DMS79 (cell line): ENCODE measurements around the gene ANO3.
"Not testable (repeated sequence)": the region's sequence is repeated elsewhere in the genome, so short reads cannot be mapped to it uniquely, and the experiment has no call there.

Source experiments
- DNase-seq: peaks from one replicate; lab custom pipeline; 2025; lab: John Stamatoyannopoulos, UW

The ANO3 gene

DNA sequence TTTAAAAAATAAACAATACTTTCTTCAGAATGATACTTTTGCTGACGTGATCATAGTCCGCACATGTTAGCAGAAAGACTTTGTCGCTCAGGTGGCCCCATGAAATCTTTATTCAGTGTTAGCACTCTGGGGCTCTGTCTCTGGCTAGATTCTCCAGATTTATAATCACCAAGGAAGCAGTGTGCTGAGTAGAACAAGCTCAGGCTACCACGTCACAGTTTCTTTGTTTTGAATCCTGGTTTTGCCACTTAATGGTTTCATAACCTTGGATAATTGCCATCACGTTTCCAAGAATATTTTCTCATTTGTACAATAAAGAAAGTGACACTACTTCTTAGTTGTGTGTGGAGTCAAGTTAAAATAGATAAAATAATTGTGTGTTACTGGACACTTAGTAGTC, 244.0 kb downstream of the ANO3 start:
- DNase-seq, result no peak

DNA sequence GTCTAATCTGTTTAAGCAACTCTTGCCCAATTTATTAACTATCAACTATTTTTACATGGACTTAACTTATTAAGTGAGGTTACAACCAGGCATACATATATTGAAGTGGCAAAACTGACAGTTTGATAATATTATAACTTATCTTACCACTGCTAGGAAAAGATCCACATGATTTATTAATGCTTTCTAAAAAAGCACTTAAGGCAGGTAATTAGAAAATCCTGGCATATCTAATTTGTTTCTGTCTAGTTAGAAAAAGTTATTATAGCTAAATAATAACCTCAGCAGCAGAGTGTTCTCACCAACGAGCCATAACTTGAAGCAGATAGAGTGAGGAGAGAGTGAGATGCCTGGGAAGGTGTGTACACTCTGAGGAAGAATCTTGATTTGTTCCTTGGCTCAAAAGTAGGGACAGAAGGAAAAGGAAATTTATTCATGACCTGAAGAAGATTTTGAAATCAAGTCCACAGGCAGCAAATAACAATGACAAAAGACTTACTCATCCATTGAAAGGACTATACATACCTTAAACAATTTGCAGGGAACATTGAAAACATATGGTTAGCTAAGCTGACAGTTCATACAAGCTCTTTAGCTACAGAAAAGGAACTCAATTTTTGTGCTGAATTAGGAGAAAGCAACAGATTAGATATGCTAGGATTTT, 247.2 kb downstream of the ANO3 start:
- DNase-seq, result no peak

DNA sequence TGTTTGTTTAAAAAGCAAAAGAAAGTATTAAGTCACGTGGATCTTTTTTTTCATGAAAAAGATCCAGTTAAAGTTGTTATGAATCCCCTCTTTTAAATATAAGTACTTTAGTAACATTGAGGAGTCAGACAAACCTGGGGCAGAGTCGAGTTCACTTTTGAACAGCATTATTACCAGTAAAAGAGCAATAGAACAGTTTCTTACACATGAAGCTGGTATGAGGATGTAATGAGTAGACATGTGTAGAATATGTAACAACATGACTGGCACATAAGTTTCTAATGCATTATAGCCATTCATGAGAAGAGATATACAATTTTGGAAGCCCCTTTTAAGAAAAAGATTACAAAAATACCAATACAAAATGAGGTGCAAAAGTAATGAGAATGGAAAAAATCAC, 247.8 kb downstream of the ANO3 start:
- no peak for DNase-seq

DNA sequence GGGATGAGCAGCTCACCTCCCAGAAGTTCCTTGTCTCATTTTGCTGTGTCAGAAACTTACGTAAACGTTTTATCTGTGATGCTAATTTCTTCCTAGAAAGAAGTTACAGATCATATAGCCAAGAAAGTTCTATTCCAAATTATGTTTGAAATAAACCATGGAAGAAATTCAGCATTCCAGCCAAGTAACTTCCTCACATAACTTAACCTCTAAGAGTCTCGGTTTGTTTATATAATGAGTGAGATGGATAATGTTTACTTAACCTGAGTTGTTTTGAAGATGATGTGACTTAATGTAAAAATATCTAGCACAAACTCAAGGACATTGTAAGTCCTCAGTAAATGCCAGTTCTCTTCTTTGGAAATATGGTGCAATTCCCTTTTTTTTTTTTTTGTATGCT, 249.0 kb downstream of the ANO3 start:
- DNase-seq, result no peak

DNA sequence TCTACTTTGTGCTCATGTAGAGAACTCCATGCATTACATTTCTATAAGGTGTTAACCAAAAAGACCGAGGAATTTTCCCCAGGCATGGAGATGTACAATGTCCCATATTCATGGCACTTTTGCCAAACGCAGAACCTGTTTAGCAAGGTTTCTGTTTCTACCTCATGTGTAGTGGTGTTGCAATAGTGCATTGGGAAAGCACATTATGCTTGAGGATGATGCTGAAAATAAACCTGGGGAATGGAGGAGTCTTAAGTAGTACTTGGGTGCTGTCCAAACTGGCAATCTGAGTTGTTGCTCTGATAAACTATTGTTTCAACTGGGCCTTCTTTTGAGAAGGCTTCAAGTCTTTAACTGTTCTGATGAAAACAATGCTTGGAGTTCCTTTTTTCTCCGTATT, 251.6 kb downstream of the ANO3 start:
- no peak for DNase-seq

DNA sequence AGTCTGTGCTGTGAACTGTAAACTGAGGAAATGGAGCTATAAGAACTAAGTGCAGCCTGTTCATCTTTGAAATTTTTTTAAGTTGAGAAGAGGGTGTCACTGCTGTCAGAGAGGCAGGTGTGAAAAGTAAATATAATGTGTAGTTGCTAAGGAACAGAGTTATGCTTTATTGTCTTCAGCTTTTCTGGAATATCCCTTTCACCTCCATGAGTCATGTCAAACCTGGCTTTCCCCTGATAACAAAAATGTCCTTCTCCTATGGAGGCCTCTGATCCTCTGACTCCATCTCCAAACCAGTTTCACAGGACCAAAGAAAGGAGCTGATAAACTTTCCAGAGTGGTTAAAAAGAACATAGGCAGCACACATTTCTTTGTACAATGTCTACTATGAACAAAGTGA, 252.9 kb downstream of the ANO3 start:
- no peak for DNase-seq

DNA sequence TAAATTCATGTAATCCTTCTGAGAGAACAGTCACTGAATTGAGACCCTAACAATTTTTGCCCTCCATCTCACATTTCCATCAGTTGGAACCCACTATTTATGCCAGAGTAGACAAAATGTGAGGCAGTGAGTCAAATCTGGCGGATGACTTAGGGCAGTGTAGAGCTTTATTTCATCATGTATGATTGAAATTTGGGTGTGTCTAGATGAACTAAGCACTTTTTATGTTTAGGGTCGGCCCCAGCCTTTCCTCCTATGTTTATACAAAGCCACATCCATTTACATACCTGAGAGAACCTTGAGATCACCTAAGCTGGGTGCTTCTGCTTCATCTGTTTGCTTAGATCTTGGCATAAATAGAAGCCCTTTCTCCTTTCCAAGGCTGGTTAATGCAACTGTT, 255.1 kb downstream of the ANO3 start:
- DNase-seq, result no peak

DNA sequence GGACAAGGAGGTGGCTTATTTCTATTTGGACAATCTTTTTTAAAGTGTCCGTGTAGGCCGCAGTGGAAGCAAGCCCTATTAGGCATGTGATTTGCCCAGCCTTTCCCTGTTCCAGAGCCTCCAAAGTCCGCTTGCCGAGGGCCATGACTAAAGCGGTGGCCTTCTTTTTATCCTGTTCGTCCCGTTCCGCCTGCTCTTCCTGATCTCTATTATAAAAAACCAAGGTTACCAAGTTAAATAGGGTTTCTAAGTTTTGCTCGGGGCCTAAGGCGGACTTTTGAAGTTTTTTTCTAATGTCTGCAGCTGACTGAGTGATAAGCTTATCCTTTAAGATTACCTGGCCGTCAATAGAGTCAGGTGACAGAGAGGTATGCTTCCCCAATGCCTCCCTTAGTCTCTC, 261.8 kb downstream of the ANO3 start:
- no peak for DNase-seq

DNA sequence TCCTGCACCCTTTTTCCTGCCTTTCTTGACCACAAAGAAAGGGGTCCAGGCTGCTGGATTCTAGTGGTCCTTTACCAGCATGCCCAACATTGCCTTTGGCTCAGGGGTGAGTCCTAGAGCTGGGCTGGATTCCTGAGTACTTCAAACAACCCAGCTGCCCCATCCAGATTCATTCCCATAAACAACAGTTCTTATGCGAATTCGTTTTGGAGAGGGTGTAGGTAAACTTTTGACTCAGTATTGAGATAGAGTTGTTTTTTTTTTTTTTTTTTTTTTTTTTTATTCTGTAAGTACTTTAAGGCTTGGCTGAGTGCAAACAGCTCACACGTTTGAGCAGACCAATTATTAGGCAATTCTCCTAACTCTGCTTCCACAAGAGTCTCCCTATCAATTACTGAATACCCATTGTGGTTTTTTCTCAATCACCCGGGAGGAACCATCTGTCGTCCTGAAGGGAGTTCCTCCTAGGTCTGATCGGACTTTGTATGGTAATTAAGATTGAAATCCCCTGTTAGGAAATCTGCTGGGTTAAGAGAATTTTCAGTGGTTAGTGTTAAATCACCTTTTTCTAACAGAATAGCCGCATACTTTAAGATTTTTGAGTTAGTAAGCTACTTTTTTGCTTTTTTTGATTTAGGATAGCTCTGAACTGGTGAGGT, 263.4 kb downstream of the ANO3 start:
- DNase-seq, result not testable (repeated sequence)

DNA sequence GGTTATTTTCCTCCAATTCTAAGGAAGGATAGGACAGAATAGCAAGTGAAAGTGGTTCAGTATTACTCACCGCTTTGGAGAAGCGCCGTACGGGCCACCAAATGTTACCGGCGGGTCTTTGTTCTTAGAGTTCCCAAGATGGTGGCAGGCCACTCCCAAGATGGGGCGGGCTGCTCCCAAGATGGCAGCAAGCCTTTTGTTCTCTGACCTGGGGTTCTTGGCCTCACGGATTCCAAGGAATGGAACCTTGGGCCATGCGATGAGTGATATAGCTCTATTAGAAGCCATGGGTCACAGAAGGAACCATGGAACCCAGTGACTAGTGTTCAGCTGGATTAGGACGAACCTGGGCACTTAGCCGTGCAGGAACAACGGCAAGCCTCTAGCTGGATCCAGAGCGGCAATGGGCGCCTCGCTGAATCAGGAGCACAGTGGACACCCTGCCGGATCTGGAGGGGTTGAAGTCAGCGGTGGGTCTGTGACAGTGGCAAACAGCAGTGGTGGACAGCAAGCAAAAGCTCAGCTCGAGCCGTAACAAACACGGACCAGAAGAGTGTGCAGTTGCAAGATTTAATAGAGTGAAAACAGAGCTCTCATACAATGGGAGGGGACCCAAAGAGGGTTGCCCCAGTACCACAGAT, 265.2 kb downstream of the ANO3 start:
- DNase-seq, result not testable (repeated sequence)

DNA sequence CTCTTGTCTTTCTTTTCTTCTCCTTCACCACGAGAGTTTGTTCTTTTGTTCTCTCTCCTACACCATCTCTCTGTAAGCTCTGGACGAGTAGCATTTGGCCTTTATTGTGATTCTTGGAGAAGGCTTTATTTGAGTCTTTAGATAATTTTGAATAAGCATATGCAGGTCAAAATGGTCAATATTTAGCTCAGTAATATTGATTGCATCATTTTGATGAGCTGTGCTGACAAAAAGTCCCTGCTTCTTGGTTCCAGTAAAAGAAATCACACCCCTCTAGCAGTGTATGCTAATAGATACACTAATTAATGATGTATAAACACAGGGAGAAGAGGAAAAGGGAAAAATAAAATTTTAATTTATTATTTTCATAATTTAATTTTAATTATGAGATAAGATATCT, 266.0 kb downstream of the ANO3 start:
- no peak for DNase-seq

DNA sequence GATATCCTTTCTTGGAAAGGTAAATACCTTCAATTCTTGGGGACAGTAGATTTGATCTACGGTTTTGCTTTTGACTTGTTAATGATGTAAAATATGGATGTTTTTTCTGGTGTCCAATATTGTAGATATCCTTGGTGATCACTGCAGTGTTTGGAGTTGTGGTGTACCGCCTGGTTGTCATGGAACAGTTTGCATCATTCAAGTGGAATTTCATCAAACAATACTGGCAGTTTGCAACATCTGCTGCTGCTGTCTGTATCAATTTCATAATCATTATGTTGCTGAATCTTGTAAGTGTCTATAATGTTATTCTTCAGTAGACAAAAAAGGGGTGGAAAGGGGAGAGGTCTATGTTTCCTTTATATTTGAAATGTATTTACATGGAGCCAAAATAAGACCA, 267.5 kb downstream of the ANO3 start:
- DNase-seq, result no peak

DNA sequence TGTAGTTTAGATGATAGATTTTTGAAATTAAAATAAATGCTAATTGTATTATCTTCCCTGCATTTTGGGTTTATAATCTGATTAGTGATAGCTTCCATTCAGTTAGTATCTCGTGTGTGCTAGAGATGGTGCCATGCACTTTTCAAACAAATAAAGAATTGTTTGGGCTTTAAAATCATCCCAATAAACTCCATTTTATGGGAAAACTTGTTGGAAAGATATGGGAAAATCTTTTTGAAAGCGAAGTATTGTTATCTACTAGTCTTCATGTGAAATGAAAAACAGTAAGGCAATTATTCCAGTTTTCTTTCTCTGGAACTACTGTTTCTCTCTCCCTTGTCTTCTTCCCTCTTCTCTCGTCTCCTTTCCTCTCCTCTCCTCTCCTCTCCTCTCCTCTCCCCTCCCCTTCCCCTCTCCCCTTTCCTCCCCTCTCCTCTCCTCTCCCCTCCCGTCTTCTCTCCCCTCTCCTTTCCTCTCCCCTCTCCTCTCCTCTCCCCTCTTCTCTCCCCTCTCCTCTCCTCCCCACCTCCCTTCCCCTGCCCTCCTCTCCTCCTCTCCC, 268.0 kb downstream of the ANO3 start:
- DNase-seq, result no peak

DNA sequence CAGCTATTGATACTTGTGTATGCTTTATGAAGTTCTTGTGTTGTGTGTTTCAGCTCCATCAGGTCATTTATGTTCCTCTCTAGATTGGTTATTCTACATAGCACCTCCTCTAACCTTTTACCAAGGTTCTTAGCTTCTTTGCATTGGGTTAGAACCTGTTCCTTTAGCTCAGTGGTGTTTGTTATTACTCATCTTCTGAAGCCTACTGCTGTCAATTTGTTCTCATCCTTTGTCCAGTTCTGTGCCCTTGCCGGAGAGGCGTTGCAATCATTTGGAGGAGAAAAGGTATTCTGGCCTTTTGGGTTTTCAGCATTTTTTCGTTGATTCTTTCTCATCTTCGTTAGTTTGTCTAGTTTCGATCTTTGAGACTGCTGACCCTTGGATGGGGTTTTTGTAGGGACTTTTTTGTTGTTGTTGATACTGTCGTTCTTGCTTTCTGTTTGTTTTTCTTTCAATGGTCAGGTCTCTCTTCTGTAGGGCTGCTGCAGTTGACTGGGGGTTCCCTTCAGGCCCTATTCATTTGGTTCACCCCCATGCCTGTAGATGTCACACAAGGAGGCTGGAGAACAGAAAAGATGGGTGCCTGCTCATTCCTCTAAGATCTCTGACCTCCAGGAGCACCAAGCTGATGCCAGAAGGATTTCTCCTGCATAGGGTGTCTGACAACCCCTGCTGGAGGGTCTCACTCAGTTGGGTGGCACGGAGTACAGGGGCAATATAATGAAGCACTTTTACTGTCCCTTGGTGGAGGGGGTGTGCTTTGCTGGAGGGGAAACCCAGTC, 276.0 kb downstream of the ANO3 start:
- no peak for DNase-seq

DNA sequence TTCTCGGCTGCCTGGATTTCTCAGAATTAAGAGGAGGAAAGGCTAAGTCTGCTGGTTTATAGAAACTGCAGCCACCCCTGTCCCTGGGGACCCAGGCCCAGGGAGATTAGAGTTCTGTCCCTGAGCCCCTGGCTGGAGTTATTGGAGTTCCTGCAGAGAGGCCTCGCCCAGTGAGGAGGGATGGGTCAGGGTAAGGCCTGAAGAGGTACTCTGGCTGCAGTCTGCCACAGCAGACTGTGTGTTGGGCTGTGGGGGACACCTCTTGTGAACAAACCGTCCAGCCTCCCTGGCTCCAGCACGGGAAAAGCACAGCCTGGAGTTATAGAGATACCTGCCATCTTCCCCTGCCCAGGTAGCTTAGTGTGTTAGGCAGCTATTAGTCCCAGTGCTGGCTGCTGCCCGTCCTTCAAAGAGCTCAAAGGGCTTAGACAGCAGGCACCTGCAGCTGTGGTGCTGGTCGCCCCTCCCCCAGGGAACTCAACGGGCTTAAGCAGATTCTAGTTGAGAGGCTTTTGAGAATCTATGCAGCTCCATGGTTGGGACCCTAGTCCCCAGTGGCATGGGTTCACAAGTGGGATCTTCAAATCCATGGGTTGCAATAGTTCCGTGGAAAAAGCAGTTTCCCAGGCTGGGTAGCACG, 276.7 kb downstream of the ANO3 start:
- no peak for DNase-seq

DNA sequence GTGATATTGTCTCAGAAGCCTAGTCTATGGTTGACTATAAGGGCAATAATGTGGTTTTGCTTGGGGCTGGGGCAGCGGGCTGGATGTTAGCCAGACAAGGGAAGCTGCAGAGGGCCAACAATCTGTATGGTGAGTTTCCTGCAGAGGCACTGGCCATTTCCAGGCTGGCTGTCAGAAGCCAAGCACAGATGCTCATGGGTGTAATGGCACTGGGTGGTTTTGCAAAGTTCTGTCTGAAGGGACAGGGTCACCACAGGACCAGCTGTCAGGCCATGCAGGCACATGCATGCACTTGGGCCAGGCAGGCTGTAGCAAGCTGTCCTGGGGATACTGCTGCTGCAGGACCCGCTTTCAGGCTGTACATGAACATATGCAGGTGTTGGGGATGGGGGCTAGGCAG, 281.8 kb downstream of the ANO3 start:
- no peak for DNase-seq

DNA sequence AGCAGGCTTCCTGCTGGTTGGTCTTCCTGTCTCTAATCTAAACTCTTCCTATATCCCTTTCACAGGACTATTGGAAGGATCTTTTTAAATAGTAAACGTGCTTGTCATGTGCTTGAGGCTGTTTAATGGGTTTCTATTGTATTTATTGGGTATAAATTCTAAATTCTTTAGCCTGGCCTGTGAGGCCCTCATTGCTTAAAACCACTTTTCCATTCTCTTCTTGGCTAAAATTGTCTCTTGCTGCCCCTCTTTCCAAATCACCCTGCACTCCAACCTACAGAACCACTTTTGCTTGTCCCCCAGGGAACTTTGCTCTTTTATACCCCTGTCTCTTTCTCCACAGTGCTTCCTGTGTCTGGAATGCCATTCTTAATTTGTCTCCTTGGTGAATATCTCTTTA, 286.5 kb downstream of the ANO3 start:
- DNase-seq, result no peak

DNA sequence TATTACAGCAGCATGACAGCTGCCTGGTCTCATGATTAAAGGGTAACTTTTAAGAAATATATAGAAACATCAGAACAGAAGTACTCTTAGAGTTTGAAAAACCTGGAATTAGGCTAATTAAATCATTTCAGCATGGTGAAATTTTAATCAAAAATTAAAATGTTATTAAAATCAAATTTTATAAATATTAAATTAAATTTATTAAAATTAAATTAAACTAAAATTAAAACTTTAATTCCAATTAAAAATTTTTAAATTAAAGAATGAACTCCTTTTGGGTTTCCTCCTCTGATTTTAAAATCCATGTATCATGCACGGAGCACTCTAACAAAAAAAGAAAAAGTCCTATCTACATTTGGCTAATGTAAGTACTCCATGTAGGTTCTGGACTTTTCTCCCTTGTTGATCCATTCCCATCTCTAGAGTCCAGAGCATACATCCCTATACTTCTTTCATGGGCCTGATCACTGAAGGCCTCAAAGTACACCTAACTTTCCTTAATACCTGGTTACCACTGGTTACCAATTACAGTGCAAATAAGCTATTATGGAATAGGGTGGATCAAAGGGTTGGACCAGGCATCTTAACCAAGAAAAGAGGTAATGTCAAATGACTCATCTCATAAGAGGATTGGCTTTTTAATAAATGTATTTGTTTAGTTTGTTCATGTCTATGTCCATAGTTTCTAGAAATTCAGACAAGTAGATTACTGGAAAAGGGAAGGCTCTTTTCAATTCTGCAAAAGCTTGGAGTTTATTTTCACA, 288.5 kb downstream of the ANO3 start:
- DNase-seq, result no peak

DNA sequence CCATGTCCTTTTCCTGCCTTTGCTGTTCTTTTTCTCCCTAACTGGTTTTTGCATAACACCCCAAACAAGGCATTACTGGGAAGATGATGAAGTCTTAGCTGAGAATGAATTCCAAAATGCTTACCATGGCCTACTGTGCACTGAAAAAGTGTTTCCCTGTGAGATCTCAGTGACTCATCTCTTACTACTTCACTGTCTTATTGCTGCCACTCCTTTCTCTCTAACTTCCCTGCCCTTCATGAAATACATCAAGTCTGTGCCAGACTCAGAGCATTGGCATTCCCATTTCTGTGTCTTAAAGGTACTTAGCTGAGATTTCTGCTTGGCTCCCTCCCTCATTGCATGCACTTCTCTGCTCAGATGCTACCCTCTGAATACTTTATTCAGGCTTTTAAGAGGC, 289.2 kb downstream of the ANO3 start:
- no peak for DNase-seq

DNA sequence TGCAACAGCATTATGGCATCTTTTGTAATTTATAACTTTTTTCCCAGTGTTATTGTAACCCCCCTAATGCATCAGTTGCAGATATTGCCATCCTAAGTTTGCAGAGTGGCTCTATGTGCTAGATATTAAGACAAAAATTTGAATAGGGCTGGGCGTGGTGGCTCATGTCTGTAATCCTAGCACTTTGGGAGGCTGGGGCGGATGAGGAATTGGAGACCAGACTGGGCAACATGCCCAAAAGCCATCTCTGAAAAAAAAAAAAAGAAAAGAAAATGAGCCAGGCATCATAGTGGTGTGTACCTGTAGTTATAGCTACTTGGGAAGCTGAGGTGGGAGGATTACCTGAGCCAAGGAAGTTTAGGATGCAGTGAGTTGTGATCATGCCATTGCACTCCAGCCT, 290.3 kb downstream of the ANO3 start:
- no peak for DNase-seq

DNA sequence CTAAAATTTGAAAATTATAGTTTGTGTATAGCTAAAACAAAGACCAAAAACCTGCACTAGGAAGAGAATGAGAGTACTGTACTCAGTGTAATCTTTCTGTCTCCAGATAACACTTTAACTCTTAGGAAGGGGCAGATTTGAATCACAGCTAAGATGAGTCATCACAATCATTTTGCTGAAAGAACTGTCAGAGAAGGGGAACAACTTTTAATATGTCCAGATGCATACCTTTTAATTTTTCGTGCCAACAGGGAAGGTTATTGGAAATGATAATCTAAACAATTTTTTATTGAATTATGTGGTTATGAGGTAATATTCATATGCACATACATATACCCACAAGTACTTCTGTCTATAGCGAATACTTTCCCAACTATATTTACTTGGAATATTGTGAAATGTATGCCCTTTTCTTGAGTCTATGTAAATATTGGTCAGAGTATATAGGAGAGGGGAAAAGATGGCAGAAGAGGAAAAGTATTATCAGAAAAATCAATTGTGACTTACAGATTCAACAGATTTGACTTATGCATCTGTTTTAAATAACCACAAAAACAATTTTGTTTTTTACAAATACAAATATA, 291.2 kb downstream of the ANO3 start:
- DNase-seq, result no peak
